Stimulated activated CD4-positive, alpha-beta T cell treated with anti-CD3 and anti-CD28 coated beads, Interleukin-15, amount 100 ng/mL, for 1 hour (primary cell): ENCODE measurements around the gene RCN2.
"Not testable (repeated sequence)": the region's sequence is repeated elsewhere in the genome, so short reads cannot be mapped to it uniquely, and the experiment has no call there.

Source experiments
- DNase-seq, 2 donors: peaks; one replicate each; pipeline ENCODE4 v3.0.0-alpha.2; 2020; ENCODE audit warnings: low read depth in 1 of 2, low spot score in 1 of 2

The RCN2 gene

GRCh38 chr15:76932135-76932966, 802 bp downstream of the RCN2 start:
- no peak for DNase-seq

- no peak for DNase-seq
These were observed 4.1 kb downstream of the RCN2 start for GRCh38 chr15:76935620-76936019.

- DNase-seq, result no peak
These were observed 5.1 kb downstream of the RCN2 start for GRCh38 chr15:76936671-76937070.

- no peak for DNase-seq
These were observed 7.2 kb downstream of the RCN2 start for GRCh38 chr15:76938752-76939151.

GRCh38 chr15:76939715-76940114, 8.2 kb downstream of the RCN2 start:
- DNase-seq, result no peak

DNA sequence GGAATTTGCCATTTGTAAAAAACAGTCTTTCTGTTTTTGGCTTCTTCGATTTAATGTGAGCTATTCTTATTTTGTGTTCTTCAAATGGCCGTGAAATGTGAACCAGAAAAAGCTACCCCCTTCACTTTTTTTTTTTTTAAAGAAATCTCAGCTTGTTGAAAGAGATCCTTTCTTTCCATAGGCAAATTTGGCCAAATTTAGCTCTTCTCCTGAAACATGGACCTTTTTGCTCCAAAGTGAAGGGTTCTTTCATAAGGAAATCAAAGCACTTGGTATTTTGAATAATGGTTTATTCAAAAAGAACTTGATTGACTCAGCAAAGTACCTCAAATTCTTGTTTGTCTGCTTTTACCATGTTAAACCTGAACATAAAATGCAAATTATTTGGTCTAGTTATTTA, 10.1 kb downstream of the RCN2 start:
- no peak for DNase-seq

GRCh38 chr15:76942331-76942730, 10.8 kb downstream of the RCN2 start:
- no peak for DNase-seq

- no peak for DNase-seq
These were observed 14.0 kb downstream of the RCN2 start for GRCh38 chr15:76945494-76946093.

- DNase-seq, result no peak
These were observed 15.9 kb downstream of the RCN2 start for GRCh38 chr15:76947454-76947853.

DNA sequence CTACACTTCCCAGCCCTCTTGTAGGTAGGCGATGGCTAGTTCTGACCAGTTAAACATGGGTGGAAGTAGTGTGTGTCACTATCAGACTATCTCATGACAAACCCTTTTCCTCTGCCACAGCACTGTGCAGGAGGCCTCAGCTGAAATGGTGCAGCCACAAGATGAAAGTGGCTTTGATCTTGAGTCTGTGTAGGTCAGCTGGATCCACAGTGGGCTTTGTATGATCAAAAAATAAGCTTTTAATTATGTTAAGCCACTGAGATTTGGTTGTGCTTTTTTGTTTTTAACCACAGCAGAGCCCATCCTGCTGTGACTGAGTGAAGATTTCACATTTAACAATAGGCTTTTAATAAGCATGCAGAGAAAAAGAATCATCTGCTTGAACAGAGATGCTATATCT, 19.7 kb downstream of the RCN2 start:
- DNase-seq, result no peak

DNA sequence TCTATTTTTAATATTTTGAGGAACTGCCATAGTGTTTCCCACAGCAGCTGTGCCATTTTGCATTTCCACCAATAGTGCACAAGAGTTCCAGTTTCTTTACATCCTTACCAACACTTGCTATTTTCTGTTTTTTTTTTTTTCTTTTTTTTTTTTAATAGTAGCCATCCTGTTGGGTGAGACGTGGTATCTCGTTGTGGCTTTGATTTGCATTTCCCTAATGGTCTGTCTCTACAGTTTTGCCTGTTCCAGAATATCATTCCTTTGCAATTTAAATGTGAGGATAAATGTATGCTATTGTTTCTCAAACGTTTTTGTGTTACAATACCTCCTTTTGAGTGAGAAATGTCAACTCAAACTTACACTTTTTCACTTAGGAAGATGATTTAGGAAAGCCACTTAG, 22.4 kb downstream of the RCN2 start:
- DNase-seq, result no peak

GRCh38 chr15:76954744-76955143, 23.2 kb downstream of the RCN2 start:
- DNase-seq, result no peak

DNA sequence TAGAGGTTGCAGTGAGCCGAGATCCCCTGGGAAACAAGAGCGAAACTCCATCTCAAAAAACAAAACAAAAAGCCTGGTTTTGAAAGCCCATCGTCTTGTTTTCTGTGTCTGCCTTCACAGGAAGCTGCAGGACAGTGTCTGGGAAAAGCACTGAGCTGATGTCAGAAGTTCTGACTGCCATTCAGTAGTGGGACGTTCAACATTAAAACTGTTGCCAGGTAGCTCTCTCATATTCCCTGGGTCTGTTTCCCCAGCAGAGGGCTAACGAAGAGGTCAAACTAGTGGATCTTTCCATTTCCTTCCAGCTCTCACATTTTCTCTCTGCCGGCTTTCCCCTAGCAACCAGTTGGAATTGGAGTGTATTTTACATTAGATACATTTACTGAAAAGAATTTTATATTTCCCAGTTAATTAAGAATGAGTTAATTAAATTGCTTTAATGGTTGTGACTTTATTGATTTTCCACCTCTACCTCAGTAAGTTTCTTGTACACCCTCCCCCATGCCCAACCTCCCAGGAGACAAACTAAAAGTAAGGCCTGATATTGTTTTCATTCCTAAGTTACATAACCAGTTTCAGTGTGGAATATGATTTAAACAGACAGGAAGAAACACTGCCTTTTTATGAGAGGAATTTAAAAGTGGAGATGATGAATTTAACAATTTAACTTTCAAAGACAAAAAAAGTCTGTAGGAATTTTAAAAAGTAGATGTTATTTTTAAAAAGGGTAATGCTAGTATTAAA, 29.9 kb downstream of the RCN2 start:
- no peak for DNase-seq

DNA sequence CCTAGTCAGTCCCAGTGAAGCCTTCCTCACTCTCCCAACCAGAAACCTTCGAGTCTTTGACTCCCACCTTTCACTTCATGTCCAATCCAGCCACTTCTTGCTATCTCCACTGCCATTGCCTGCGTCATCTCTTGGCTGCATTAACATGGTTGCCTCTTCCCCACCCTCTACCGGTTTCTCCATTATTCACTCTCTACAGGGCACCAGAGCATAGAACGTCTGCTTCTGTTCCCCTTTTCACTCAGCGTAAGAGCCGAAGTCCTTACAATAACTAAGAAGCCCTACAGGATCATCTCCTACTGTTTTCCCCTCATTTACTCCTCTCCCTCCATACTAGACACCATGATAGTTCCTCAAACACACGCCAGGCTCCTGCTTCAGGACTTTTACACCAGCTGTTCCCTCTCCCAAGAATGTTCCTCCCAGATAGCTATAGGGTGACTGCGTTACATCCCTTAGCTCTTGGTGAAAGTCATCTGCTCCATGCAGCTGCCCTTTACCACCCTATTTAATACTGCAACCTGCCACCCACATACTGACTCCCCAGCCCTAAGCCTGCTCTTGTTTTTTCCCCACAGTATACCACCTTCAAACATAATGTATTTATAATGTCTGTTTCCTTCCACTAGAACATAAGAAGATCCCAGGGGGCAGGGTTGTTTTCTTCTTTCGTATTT, 30.9 kb downstream of the RCN2 start:
- no peak for DNase-seq

GRCh38 chr15:76963596-76963995, 32.0 kb downstream of the RCN2 start:
- no peak for DNase-seq

DNA sequence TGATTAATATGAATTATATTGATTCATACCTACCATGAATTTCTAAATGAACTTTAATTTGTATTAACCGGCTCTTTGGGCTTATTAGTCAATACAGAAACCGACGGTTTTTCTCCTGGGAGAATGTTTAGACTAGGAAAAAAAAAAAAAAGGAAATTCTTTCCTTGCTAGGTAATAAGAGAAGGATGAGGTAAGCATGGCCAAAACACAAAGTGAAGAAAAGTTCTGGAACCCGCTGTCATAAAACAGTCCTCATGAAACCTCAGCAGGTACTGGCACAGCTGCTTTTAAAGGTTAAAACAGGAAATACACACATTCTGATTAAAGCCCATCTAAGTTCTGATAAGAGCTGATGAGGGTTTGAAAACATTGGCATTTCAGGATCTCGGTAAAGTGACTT, 32.6 kb downstream of the RCN2 start:
- no peak for DNase-seq

DNA sequence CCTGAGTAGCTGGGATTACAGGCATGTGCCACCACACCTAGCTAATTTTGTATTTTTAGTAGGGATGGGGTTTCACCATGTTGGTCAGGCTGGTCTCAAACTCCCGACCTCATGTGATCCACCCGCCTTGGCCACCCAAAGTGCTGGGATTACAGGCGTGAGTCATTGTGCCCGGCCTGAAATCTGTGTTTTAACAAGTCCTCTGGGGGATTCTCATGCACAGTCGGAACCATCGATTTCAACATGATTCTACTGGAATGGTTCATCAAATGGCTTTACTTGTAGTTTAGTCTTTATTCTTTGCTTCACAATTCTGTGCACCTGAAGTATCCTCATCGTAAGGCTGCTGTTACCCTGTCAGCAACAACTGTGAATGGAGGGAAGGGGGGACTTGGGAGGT, 34.5 kb downstream of the RCN2 start:
- not testable (repeated sequence) for DNase-seq

DNA sequence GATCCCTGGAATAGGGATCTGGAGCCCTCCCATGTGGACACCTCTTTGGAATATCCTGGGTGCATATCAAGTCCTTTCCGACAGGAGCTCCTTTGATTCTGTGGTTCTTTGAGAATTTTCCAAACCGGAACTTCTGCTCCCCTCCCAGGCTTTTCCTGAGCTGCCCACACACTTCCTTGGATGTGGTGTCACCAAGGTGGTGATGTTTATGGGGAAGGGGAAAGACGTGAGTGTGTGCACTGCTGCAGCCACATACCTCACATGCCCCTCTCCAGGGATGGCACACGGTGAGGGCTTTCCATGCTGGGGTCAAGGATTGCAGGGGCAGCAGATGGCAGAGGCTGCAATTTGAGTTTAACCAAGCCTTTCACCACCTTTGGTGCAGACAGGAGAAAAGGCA, 35.5 kb downstream of the RCN2 start:
- no peak for DNase-seq

DNA sequence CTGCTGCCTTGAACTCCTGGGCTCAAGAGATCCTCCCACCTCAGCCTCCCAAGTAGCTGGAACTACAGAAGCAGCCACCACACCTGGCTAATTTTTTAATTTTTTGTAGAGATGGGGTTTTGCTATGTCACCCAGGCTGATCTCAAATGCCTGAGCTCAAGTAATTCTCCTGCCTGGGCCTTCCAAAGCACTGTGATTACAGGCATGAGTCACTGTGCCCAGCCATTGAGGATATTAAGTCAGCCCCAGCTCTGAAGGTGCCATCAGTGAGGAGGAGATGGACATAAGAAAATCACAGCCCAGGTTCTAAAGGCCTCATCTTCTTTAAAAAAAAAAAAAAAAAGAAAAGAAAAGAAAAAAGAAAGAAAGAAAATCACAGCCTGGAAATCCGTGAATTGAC, 36.8 kb downstream of the RCN2 start:
- DNase-seq, result no peak

- DNase-seq, result no peak
These were observed 41.1 kb downstream of the RCN2 start for GRCh38 chr15:76972389-76973361.
